Activated CD4-positive, alpha-beta T cell treated with anti-CD3 and anti-CD28 coated beads, Interleukin-2, amount 10 ng/mL, durations not matched to agents 24 days and 14 days (primary cell): Measurements from ENCODE around the gene MMP15. TPM values are rescaled to one million over a fixed set of nuclear protein-coding genes. Genes with fewer than 3 reads are reported as not detected.
"Not testable (repeated sequence)": the region's sequence is repeated elsewhere in the genome, so short reads cannot be mapped to it uniquely, and the experiment has no call there.

Source experiments
- DNase-seq: peaks from one replicate; pipeline ENCODE4 v3.0.0; 2022
- H3K27ac Mint-ChIP-seq: one replicate; pipeline ENCODE4 v1.8.0; 2022; ENCODE audit warnings: mild to moderate bottlenecking, mixed read lengths
- H3K27me3 Mint-ChIP-seq: one replicate; pipeline ENCODE4 v1.8.0; 2022; ENCODE audit warnings: mixed read lengths
- H3K36me3 Mint-ChIP-seq: one replicate; pipeline ENCODE4 v1.8.0; 2022; ENCODE audit warnings: low read depth, mild to moderate bottlenecking, mixed read lengths
- H3K4me1 Mint-ChIP-seq: one replicate; pipeline ENCODE4 v1.8.0; 2021; ENCODE audit warnings: mixed read lengths
- H3K4me3 Mint-ChIP-seq: one replicate; pipeline ENCODE4 v1.8.0; 2022; ENCODE audit warnings: mild to moderate bottlenecking, moderate library complexity, mixed read lengths
- H3K9me3 Mint-ChIP-seq: one replicate; pipeline ENCODE4 v1.8.0; 2021; ENCODE audit warnings: mixed read lengths
- intact Hi-C: fragments of 100-400 bp; cut with micrococcal nuclease; formaldehyde crosslinking; loops from one replicate; pipeline ENCODE4 v1.15.1; 2023
- total RNA-seq: library from RNA; stranded (reverse); gene quantifications from 2 replicates; pipeline ENCODE4 v1.2.3, GENCODE V29; 2022

Gene MMP15
- total RNA-seq, 1 donor from 2014 or later, result 0.89 TPM

- H3K4me1 Mint-ChIP-seq, result peaks cover 2% of the 10 kb centered on the region
- no peaks in the 10 kb centered on the region for H3K27me3 Mint-ChIP-seq
- H3K9me3 Mint-ChIP-seq, result no peaks in the 10 kb centered on the region
- no peaks in the 10 kb centered on the region for H3K36me3 Mint-ChIP-seq
- no peak overlapping the region for H3K4me3 Mint-ChIP-seq
- no peak overlapping the region for H3K27ac Mint-ChIP-seq
- no peak for DNase-seq
- intact Hi-C loops, result no loop called here
Observed at GRCh38 chr16:58049232-58050185, 24.0 kb downstream of the MMP15 start.

GRCh38 chr16:58051296-58051695, 25.7 kb downstream of the MMP15 start:
- no peak for DNase-seq
- intact Hi-C loops, result no loop called here
- no peak overlapping the region for H3K27ac Mint-ChIP-seq
- H3K4me3 Mint-ChIP-seq, result no peak overlapping the region
- peaks cover 6% of the 10 kb centered on the region for H3K4me1 Mint-ChIP-seq
- no peaks in the 10 kb centered on the region for H3K9me3 Mint-ChIP-seq
- no peaks in the 10 kb centered on the region for H3K36me3 Mint-ChIP-seq
- H3K27me3 Mint-ChIP-seq, result no peaks in the 10 kb centered on the region

- Mint-ChIP-seq H3K9me3 (no peaks in the 10 kb centered on the region), H3K36me3 (no peaks in the 10 kb centered on the region), H3K4me1 (peaks cover 6% of the 10 kb centered on the region), H3K27ac (no peak overlapping the region), H3K27me3 (no peaks in the 10 kb centered on the region), H3K4me3 (no peak overlapping the region)
- intact Hi-C loops, result no loop called here
- DNase-seq, result no peak
Observed at GRCh38 chr16:58051821-58052603, 26.5 kb downstream of the MMP15 start.

GRCh38 chr16:58053682-58054005, 28.1 kb downstream of the MMP15 start:
- Mint-ChIP-seq H3K27me3 (no peaks in the 10 kb centered on the region), H3K4me1 (peaks cover 6% of the 10 kb centered on the region), H3K27ac (no peak overlapping the region), H3K9me3 (no peaks in the 10 kb centered on the region), H3K36me3 (no peaks in the 10 kb centered on the region), H3K4me3 (no peak overlapping the region)
- no peak for DNase-seq
- intact Hi-C loops, result no loop called here

GRCh38 chr16:58054289-58054688, 28.7 kb downstream of the MMP15 start:
- Mint-ChIP-seq H3K4me3 (no peak overlapping the region), H3K9me3 (no peaks in the 10 kb centered on the region), H3K27ac (no peak overlapping the region), H3K36me3 (no peaks in the 10 kb centered on the region), H3K27me3 (no peaks in the 10 kb centered on the region), H3K4me1 (peaks cover 6% of the 10 kb centered on the region)
- no peak for DNase-seq
- intact Hi-C loops, result no loop called here

GRCh38 chr16:58056580-58056979, 31.0 kb downstream of the MMP15 start:
- Mint-ChIP-seq H3K27ac (no peak overlapping the region), H3K9me3 (no peaks in the 10 kb centered on the region), H3K4me3 (no peak overlapping the region), H3K4me1 (peaks cover 6% of the 10 kb centered on the region), H3K27me3 (no peaks in the 10 kb centered on the region), H3K36me3 (no peaks in the 10 kb centered on the region)
- no peak for DNase-seq
- intact Hi-C loops, result no loop called here

GRCh38 chr16:58057121-58057520, 31.6 kb downstream of the MMP15 start:
- no peaks in the 10 kb centered on the region for H3K36me3 Mint-ChIP-seq
- H3K9me3 Mint-ChIP-seq, result no peaks in the 10 kb centered on the region
- H3K4me3 Mint-ChIP-seq, result no peak overlapping the region
- H3K27me3 Mint-ChIP-seq, result no peaks in the 10 kb centered on the region
- H3K4me1 Mint-ChIP-seq, result peaks cover 6% of the 10 kb centered on the region
- no peak for DNase-seq
- no peak overlapping the region for H3K27ac Mint-ChIP-seq
- intact Hi-C loops, result no loop called here

- no peak for DNase-seq
- Mint-ChIP-seq H3K36me3 (no peaks in the 10 kb centered on the region), H3K4me3 (no peak overlapping the region), H3K27ac (no peak overlapping the region), H3K9me3 (no peaks in the 10 kb centered on the region), H3K27me3 (no peaks in the 10 kb centered on the region), H3K4me1 (peaks cover 6% of the 10 kb centered on the region)
- intact Hi-C loops, result no loop called here
Observed at GRCh38 chr16:58057784-58058183, 32.2 kb downstream of the MMP15 start.

- H3K4me1 Mint-ChIP-seq, result no peaks in the 10 kb centered on the region
- intact Hi-C loops, result no loop called here
- H3K27me3 Mint-ChIP-seq, result no peaks in the 10 kb centered on the region
- no peak overlapping the region for H3K27ac Mint-ChIP-seq
- DNase-seq, result no peak
- H3K4me3 Mint-ChIP-seq, result no peak overlapping the region
- H3K36me3 Mint-ChIP-seq, result no peaks in the 10 kb centered on the region
- H3K9me3 Mint-ChIP-seq, result no peaks in the 10 kb centered on the region
Observed at GRCh38 chr16:58062821-58063220, 37.3 kb downstream of the MMP15 start.

GRCh38 chr16:58063377-58064076, 38.0 kb downstream of the MMP15 start:
- no peaks in the 10 kb centered on the region for H3K36me3 Mint-ChIP-seq
- H3K4me1 Mint-ChIP-seq, result no peaks in the 10 kb centered on the region
- no peaks in the 10 kb centered on the region for H3K9me3 Mint-ChIP-seq
- intact Hi-C loops, result no loop called here
- H3K4me3 Mint-ChIP-seq, result no peak overlapping the region
- H3K27ac Mint-ChIP-seq, result no peak overlapping the region
- DNase-seq, result no peak
- H3K27me3 Mint-ChIP-seq, result no peaks in the 10 kb centered on the region

GRCh38 chr16:58070585-58070984, 45.0 kb downstream of the MMP15 start:
- Mint-ChIP-seq H3K9me3 (peaks cover 7% of the 10 kb centered on the region), H3K27me3 (no peaks in the 10 kb centered on the region), H3K4me3 (no peak overlapping the region), H3K36me3 (no peaks in the 10 kb centered on the region), H3K4me1 (no peaks in the 10 kb centered on the region), H3K27ac (no peak overlapping the region)
- intact Hi-C loops, result no loop called here
- no peak for DNase-seq

GRCh38 chr16:58072134-58072533, 46.6 kb downstream of the MMP15 start:
- H3K27ac Mint-ChIP-seq, H3K9me3 Mint-ChIP-seq, H3K4me1 Mint-ChIP-seq, H3K36me3 Mint-ChIP-seq, H3K27me3 Mint-ChIP-seq, H3K4me3 Mint-ChIP-seq, intact Hi-C loops, DNase-seq: not testable (repeated sequence)

GRCh38 chr16:58073086-58073485, 47.5 kb downstream of the MMP15 start:
- intact Hi-C loops, H3K4me1 Mint-ChIP-seq, H3K9me3 Mint-ChIP-seq, H3K36me3 Mint-ChIP-seq, H3K27ac Mint-ChIP-seq, H3K27me3 Mint-ChIP-seq, H3K4me3 Mint-ChIP-seq, DNase-seq: not testable (repeated sequence)

GRCh38 chr16:58074657-58075056, 49.1 kb downstream of the MMP15 start:
- H3K27me3 Mint-ChIP-seq, result no peaks in the 10 kb centered on the region
- no peak overlapping the region for H3K27ac Mint-ChIP-seq
- no peak overlapping the region for H3K4me3 Mint-ChIP-seq
- H3K4me1 Mint-ChIP-seq, result no peaks in the 10 kb centered on the region
- peaks cover 7% of the 10 kb centered on the region for H3K9me3 Mint-ChIP-seq
- intact Hi-C loops, result no loop called here
- no peak for DNase-seq
- no peaks in the 10 kb centered on the region for H3K36me3 Mint-ChIP-seq
